HepG2 (cell line): ENCODE data around the gene LSMEM2. TPM values are rescaled to one million over a fixed set of nuclear protein-coding genes. Genes with fewer than 3 reads are reported as not detected.

Experiments used
- BRD4 ChIP-seq: sonication (generic); formaldehyde crosslinking; IDR thresholded peaks from 2 replicates; pipeline ENCODE4 v1.4.0; 2020; ENCODE audit warnings: missing genetic modification reagents
- CEBPG ChIP-seq: IDR thresholded peaks from 2 replicates; pipeline ENCODE4 v1.6.1; 2016
- CHCHD3 ChIP-seq: sonication (generic); formaldehyde crosslinking; IDR thresholded peaks from 2 replicates; pipeline ENCODE4 v1.8.0; 2022; ENCODE audit warnings: mild to moderate bottlenecking, missing genetic modification reagents, moderate library complexity
- HOXD1 ChIP-seq: sonication (generic); formaldehyde crosslinking; IDR thresholded peaks from 2 replicates; pipeline ENCODE4 v1.5.0; 2020; ENCODE audit warnings: missing genetic modification reagents
- SP1 ChIP-seq, 2 experiments: fragments of 450-650 bp in 1 of 2; sonication (generic) in 1 of 2; formaldehyde crosslinking in 1 of 2; IDR thresholded peaks; 2 replicates each; pipeline versions ENCODE4 v1.4.0 to v1.6.1; 2016 to 2020; ENCODE audit warnings: missing genetic modification reagents in 1 of 2
- TBL1XR1 ChIP-seq: fragments of 150-350 bp; IDR thresholded peaks from 2 replicates; pipeline ENCODE4 v1.6.1; 2014; ENCODE audit warnings: borderline replicate concordance, low read length; ENCODE audit not compliant: partially characterized antibody
- TBX2 ChIP-seq: sonication (generic); formaldehyde crosslinking; IDR thresholded peaks from 2 replicates; pipeline ENCODE4 v1.5.0; 2020; ENCODE audit warnings: missing genetic modification reagents, mild to moderate bottlenecking, borderline replicate concordance
- TBX3 ChIP-seq: fragments of 450-650 bp; IDR thresholded peaks from 2 replicates; pipeline ENCODE4 v1.6.1; 2017; ENCODE audit warnings: antibody characterized with exemption, mild to moderate bottlenecking, inconsistent platforms, borderline replicate concordance
- ZNF335 ChIP-seq: sonication (generic); formaldehyde crosslinking; IDR thresholded peaks from 2 replicates; pipeline ENCODE4 v1.4.0; 2020; ENCODE audit warnings: missing genetic modification reagents
- polyA plus RNA-seq, 8 experiments: library from polyadenylated mRNA; depleted of rRNA in 3 of 8; stranded (reverse) in 7 of 8; unstranded in 1 of 8; fragments of >200 nt; fragmentation: Illumina TruSeq in 4 of 8; extraction: Trizol in 4 of 8; gene quantifications; 2 replicates each; pipeline versions ENCODE4 v1.2.1 to v1.2.3, GENCODE V29; 2011 to 2016; ENCODE audit warnings: low read depth in 4 of 8, missing spikeins in 1 of 8, mixed read lengths in 1 of 8; ENCODE audit not compliant: insufficient read depth in 1 of 8
- total RNA-seq, 5 experiments: library from RNA; depleted of rRNA; stranded (reverse); fragments of >200 nt; fragmentation: Illumina TruSeq; extraction: Trizol; gene quantifications; 2 replicates each; pipeline ENCODE4 v1.2.3, GENCODE V29; 2016; ENCODE audit warnings: low read depth in 1 of 5
- TF ChIP-seq, protein P1 (sequence below): sonication (generic); formaldehyde crosslinking; IDR thresholded peaks from 2 replicates; pipeline ENCODE4 v1.4.0; 2020; ENCODE audit warnings: missing genetic modification reagents, borderline replicate concordance
- TF ChIP-seq, protein P2 (sequence below): sonication (generic); formaldehyde crosslinking; IDR thresholded peaks from 2 replicates; pipeline ENCODE4 v1.8.0; 2022; ENCODE audit warnings: mild to moderate bottlenecking, missing genetic modification reagents; ENCODE audit not compliant: insufficient replicate concordance
- TF ChIP-seq, protein P3 (sequence below): sonication (generic); formaldehyde crosslinking; IDR thresholded peaks from 2 replicates; pipeline ENCODE4 v1.5.1; 2020; ENCODE audit warnings: mild to moderate bottlenecking, missing genetic modification reagents, borderline replicate concordance
- TF ChIP-seq, protein P4 (sequence below): sonication (generic); formaldehyde crosslinking; IDR thresholded peaks from 2 replicates; pipeline ENCODE4 v1.5.1; 2020; ENCODE audit warnings: mild to moderate bottlenecking, missing genetic modification reagents, moderate library complexity

The LSMEM2 gene
- total and polyA plus RNA-seq, 2 of the 13 experiments (the other 11 are each of a cell fraction or from before 2014, with no cell fraction given), result 0.07 to 0.41 TPM

DNA sequence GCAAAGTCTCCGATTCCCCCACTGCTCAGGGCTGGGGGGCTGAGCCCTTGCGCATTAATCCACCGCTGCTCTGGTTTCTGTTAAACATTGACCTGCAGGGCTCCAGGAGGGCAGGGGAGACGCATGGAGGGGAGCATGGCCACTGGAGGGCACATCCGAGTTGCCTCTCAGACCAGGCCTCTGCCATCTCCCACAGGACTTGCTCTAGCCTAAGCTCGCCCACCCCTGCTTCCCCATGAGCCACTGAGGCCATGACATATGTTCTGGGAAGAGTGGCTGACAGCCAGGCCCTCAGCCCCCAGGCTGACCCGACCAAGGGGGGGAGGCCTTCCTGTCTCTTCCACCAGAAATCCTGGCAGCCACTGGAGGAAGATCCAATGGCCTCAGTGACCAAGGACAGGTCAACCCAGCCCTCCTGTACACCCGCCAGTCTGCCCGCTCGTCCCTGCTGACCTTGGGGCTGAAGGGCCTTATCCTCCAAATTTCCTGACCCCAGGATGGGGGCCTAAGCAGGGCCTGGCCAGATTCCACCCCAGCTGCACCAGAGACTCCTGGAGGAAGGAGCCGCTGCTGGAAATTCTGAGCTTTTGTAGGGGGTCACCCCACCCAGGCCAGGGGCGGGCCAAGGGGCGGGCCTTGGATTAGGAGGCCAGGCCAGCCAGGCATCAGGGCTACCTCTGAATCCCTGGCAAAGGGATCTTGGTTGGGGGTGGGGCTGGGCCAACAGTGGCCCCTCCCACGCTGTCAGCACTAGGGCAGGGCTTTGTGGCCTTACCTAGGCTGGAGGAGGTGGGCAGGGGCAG lies 24.3 kb downstream of the LSMEM2 start, which contains the start of gene HYAL1 (continued):
- 0 out of 2 replicates have a peak, but pooled peaks have one; percentile 4 for TF ChIP-seq BRD4 (CRISPR knock-in tag)
- TF ChIP-seq, protein P1, sequence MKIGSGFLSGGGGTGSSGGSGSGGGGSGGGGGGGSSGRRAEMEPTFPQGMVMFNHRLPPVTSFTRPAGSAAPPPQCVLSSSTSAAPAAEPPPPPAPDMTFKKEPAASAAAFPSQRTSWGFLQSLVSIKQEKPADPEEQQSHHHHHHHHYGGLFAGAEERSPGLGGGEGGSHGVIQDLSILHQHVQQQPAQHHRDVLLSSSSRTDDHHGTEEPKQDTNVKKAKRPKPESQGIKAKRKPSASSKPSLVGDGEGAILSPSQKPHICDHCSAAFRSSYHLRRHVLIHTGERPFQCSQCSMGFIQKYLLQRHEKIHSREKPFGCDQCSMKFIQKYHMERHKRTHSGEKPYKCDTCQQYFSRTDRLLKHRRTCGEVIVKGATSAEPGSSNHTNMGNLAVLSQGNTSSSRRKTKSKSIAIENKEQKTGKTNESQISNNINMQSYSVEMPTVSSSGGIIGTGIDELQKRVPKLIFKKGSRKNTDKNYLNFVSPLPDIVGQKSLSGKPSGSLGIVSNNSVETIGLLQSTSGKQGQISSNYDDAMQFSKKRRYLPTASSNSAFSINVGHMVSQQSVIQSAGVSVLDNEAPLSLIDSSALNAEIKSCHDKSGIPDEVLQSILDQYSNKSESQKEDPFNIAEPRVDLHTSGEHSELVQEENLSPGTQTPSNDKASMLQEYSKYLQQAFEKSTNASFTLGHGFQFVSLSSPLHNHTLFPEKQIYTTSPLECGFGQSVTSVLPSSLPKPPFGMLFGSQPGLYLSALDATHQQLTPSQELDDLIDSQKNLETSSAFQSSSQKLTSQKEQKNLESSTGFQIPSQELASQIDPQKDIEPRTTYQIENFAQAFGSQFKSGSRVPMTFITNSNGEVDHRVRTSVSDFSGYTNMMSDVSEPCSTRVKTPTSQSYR, result peak; percentile 52; the same call in 1 of the 2 replicates
- no peak for TF ChIP-seq TBL1XR1
- TF ChIP-seq, protein P2, sequence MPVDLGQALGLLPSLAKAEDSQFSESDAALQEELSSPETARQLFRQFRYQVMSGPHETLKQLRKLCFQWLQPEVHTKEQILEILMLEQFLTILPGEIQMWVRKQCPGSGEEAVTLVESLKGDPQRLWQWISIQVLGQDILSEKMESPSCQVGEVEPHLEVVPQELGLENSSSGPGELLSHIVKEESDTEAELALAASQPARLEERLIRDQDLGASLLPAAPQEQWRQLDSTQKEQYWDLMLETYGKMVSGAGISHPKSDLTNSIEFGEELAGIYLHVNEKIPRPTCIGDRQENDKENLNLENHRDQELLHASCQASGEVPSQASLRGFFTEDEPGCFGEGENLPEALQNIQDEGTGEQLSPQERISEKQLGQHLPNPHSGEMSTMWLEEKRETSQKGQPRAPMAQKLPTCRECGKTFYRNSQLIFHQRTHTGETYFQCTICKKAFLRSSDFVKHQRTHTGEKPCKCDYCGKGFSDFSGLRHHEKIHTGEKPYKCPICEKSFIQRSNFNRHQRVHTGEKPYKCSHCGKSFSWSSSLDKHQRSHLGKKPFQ (CRISPR knock-in tag), result no peak
- TF ChIP-seq CHCHD3, result peak; percentile 72
- TF ChIP-seq SP1 (IDR thresholded peaks at IDR 0.05), result no peak
- TF ChIP-seq SP1 (CRISPR knock-in tag; IDR thresholded peaks at IDR 0.05), result peak; percentile 80
- peak; percentile 51 for TF ChIP-seq TBX2 (CRISPR knock-in tag)
- peak; percentile 20; the same call in 1 of the 2 replicates for TF ChIP-seq CEBPG
- peak; percentile 64; the same call in 1 of the 2 replicates for TF ChIP-seq HOXD1 (CRISPR knock-in tag)
- TF ChIP-seq, protein P3, sequence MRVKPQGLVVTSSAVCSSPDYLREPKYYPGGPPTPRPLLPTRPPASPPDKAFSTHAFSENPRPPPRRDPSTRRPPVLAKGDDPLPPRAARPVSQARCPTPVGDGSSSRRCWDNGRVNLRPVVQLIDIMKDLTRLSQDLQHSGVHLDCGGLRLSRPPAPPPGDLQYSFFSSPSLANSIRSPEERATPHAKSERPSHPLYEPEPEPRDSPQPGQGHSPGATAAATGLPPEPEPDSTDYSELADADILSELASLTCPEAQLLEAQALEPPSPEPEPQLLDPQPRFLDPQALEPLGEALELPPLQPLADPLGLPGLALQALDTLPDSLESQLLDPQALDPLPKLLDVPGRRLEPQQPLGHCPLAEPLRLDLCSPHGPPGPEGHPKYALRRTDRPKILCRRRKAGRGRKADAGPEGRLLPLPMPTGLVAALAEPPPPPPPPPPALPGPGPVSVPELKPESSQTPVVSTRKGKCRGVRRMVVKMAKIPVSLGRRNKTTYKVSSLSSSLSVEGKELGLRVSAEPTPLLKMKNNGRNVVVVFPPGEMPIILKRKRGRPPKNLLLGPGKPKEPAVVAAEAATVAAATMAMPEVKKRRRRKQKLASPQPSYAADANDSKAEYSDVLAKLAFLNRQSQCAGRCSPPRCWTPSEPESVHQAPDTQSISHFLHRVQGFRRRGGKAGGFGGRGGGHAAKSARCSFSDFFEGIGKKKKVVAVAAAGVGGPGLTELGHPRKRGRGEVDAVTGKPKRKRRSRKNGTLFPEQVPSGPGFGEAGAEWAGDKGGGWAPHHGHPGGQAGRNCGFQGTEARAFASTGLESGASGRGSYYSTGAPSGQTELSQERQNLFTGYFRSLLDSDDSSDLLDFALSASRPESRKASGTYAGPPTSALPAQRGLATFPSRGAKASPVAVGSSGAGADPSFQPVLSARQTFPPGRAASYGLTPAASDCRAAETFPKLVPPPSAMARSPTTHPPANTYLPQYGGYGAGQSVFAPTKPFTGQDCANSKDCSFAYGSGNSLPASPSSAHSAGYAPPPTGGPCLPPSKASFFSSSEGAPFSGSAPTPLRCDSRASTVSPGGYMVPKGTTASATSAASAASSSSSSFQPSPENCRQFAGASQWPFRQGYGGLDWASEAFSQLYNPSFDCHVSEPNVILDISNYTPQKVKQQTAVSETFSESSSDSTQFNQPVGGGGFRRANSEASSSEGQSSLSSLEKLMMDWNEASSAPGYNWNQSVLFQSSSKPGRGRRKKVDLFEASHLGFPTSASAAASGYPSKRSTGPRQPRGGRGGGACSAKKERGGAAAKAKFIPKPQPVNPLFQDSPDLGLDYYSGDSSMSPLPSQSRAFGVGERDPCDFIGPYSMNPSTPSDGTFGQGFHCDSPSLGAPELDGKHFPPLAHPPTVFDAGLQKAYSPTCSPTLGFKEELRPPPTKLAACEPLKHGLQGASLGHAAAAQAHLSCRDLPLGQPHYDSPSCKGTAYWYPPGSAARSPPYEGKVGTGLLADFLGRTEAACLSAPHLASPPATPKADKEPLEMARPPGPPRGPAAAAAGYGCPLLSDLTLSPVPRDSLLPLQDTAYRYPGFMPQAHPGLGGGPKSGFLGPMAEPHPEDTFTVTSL (CRISPR knock-in tag), result peak; percentile 62; the same call in 1 of the 2 replicates
- TF ChIP-seq TBX3, result no peak
- peak; percentile 72 for TF ChIP-seq ZNF335 (CRISPR knock-in tag)
- TF ChIP-seq, protein P4, sequence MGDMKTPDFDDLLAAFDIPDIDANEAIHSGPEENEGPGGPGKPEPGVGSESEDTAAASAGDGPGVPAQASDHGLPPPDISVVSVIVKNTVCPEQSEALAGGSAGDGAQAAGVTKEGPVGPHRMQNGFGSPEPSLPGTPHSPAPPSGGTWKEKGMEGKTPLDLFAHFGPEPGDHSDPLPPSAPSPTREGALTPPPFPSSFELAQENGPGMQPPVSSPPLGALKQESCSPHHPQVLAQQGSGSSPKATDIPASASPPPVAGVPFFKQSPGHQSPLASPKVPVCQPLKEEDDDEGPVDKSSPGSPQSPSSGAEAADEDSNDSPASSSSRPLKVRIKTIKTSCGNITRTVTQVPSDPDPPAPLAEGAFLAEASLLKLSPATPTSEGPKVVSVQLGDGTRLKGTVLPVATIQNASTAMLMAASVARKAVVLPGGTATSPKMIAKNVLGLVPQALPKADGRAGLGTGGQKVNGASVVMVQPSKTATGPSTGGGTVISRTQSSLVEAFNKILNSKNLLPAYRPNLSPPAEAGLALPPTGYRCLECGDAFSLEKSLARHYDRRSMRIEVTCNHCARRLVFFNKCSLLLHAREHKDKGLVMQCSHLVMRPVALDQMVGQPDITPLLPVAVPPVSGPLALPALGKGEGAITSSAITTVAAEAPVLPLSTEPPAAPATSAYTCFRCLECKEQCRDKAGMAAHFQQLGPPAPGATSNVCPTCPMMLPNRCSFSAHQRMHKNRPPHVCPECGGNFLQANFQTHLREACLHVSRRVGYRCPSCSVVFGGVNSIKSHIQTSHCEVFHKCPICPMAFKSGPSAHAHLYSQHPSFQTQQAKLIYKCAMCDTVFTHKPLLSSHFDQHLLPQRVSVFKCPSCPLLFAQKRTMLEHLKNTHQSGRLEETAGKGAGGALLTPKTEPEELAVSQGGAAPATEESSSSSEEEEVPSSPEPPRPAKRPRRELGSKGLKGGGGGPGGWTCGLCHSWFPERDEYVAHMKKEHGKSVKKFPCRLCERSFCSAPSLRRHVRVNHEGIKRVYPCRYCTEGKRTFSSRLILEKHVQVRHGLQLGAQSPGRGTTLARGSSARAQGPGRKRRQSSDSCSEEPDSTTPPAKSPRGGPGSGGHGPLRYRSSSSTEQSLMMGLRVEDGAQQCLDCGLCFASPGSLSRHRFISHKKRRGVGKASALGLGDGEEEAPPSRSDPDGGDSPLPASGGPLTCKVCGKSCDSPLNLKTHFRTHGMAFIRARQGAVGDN (CRISPR knock-in tag), result peak; percentile 91
